Measurements from ENCODE around the gene ITGB1BP1.
"Not testable (repeated sequence)": the region's sequence is repeated elsewhere in the genome, so short reads cannot be mapped to it uniquely, and the experiment has no call there.

The ITGB1BP1 gene

DNA sequence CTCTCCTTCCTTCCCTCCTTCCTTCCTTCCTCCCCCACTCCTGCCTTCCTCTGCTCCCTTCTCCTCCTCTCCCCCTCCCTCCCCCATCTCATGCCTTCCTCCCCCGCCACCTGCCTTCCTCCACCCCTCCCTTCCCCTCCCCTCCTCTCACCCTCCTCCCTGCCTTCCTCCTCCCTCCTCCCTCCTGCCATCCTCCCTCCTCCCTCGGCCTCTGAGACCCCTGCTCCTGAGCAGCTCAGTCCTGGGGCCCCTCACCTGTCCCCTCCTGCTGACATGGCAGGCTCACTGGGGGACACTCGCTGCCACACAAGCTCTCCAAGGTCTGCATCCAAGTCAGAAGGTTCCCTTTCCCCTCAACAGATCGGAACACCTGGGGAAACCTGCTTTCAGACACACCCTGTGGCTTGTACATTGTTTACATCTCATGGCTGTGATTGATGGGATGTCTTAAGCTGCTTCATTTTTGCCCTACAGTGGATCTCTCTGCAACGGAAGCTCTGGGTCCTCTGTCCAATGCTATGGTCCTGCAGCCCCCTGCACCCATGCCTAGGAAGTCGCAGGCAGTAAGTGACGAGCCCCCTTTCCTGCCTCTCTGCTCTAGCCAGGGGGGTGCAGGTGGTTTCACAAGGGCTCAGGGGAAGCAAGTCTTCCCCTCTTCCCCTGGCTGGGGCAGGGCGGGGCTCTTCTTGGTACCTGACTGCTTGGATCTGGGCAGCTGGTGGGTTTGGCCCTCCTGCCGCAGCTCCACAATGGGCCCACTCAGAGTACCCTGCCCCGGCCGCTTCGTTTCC lies 22.9 kb downstream of the ITGB1BP1 start:
- H3K9ac ChIP-seq (ENCODE audit: low read length), result no peak overlapping the region
- no peak overlapping the region for H3K4me3 ChIP-seq (ENCODE audit: low read depth, low read length)
- H3K27me3 ChIP-seq (ENCODE audit: control insufficient read depth, insufficient read depth, low read length), result no peaks in the 10 kb centered on the region
- no peaks in the 10 kb centered on the region for H3K4me1 ChIP-seq (ENCODE audit: control insufficient read depth, insufficient read depth, low read length)
- no peak overlapping the region for H3K27ac ChIP-seq (ENCODE audit: low read depth, low read length)
- peaks cover 3% of the 10 kb centered on the region; the same call in 1 of the 2 replicates for H3K36me3 ChIP-seq (ENCODE audit: control insufficient read depth, insufficient read depth, low read length)
- H3K9me3 ChIP-seq (ENCODE audit: control insufficient read depth, insufficient read depth, low read depth, low read length), result no peaks in the 10 kb centered on the region

DNA sequence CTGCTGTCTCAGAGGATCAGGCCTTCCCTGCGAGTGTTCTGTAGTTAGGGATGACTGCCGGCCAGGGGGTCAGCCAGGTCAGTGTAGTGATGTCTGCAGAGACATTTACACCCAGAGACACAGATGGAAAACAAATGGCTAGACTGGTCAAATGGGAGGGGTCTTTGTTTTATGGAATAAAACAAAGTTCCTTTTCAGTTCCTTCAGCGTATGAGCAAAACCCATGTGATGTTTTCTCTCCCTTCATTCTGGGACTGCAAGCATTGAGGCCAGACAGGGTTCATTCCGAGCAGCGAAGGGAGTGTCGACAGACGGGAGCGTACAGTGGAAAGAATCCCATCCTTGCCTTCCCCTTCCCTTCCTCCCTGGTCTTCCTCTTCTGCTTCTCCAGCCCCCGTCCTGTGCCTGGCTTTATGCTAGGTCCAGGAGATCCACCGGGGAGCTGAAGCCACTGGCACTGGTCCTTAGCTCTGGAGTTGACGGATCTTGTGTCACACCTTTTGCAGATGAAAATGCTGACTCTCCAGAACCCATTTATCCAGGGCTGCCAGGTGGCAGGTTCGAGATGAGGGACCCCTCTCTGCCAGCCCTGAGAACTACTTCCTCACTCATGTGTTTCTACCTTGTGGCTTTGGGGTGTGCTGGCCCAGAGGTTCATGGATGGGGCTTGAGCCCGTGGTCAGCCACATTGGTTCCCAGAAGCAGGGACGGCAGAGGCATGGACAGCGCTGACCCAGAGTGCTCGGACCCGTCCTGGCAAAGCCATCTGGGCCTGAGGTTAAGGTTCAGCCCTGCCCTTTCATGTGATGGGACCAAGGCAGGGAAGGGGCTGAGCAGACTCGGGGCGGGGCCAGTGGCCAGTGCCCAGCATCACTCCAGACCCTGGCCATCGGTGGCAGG lies 24.2 kb downstream of the ITGB1BP1 start:
- no peak overlapping the region for H3K27ac ChIP-seq (ENCODE audit: low read depth, low read length)
- peaks cover 9% of the 10 kb centered on the region for H3K36me3 ChIP-seq (ENCODE audit: control insufficient read depth, insufficient read depth, low read length)
- H3K4me3 ChIP-seq (ENCODE audit: low read depth, low read length), result no peak overlapping the region
- no peaks in the 10 kb centered on the region for H3K4me1 ChIP-seq (ENCODE audit: control insufficient read depth, insufficient read depth, low read length)
- H3K27me3 ChIP-seq (ENCODE audit: control insufficient read depth, insufficient read depth, low read length), result no peaks in the 10 kb centered on the region
- no peak overlapping the region for H3K9ac ChIP-seq (ENCODE audit: low read length)
- no peaks in the 10 kb centered on the region for H3K9me3 ChIP-seq (ENCODE audit: control insufficient read depth, insufficient read depth, low read depth, low read length)

DNA sequence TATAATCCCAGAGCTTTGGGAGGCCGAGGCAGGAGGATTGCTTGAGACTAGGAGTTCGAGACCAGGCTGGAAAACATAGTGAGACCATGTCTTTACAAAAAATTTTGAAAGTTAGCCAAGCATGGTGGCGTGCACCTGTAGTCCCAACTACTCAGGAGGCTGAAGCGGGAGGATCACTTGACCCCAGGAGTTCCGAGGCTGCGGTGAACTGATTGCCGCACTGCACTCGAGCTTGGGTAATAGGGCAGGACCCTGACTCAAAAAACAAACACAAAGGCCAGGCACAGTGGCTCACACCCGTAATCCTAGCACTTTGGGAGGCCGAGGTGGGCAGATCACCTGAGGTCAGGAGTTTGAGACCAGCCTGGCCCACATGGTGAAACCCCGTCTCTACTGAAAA lies 25.1 kb downstream of the ITGB1BP1 start:
- not testable (repeated sequence) for H3K27ac ChIP-seq (ENCODE audit: low read depth, low read length); H3K36me3 ChIP-seq (ENCODE audit: control insufficient read depth, insufficient read depth, low read length); H3K4me3 ChIP-seq (ENCODE audit: low read depth, low read length); H3K4me1 ChIP-seq (ENCODE audit: control insufficient read depth, insufficient read depth, low read length); H3K9ac ChIP-seq (ENCODE audit: low read length); H3K27me3 ChIP-seq (ENCODE audit: control insufficient read depth, insufficient read depth, low read length); H3K9me3 ChIP-seq (ENCODE audit: control insufficient read depth, insufficient read depth, low read depth, low read length)

DNA sequence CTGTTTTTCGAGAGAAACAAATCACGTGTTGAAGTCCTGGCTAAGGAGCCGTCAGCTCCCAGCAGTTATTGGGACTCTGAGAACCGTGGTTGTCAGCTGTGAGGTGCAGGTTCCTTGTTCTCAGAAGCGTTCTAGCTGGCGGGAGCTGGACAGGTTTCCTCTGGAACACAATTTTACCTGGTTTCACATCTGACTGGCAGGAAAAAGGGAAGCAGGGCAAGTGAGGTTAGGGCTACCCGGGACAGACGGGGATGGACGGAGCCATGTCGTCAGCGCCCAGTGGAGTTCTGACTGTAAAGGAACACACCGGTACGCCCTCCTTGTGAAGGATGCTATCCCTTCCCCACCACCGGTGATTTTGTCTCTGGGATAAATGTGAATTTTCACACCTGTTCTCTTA lies 26.1 kb downstream of the ITGB1BP1 start:
- Histone ChIP-seq H3K36me3 (ENCODE audit: control insufficient read depth, insufficient read depth, low read length) (peaks cover 6% of the 10 kb centered on the region), H3K4me1 (ENCODE audit: control insufficient read depth, insufficient read depth, low read length) (peaks cover 15% of the 10 kb centered on the region; the same call in 1 of the 2 replicates), H3K9me3 (ENCODE audit: control insufficient read depth, insufficient read depth, low read depth, low read length) (no peaks in the 10 kb centered on the region), H3K9ac (ENCODE audit: low read length) (no peak overlapping the region), H3K4me3 (ENCODE audit: low read depth, low read length) (no peak overlapping the region), H3K27ac (ENCODE audit: low read depth, low read length) (no peak overlapping the region), H3K27me3 (ENCODE audit: control insufficient read depth, insufficient read depth, low read length) (no peaks in the 10 kb centered on the region)

DNA sequence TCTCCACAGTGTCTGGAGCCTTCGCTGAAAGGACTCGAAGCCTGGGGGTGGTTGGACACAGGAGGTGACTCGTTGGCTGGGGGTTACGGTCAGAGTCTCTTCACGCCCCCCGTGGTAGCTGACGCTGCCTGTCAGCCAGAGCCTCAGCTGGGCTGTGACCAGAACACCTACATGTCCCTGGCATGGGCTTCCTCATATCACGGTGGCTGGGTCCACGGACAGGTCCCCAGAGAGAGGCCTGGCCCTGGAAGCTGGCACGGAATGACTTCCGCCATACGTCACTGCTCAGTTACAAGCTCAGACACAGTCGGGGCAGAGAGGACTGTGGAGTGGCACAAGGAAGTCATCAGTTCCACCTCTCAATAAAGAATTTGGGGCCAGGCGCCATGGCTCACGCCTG lies 28.5 kb downstream of the ITGB1BP1 start:
- no peak overlapping the region for H3K4me3 ChIP-seq (ENCODE audit: low read depth, low read length)
- peaks cover 6% of the 10 kb centered on the region for H3K36me3 ChIP-seq (ENCODE audit: control insufficient read depth, insufficient read depth, low read length)
- no peak overlapping the region for H3K27ac ChIP-seq (ENCODE audit: low read depth, low read length)
- H3K27me3 ChIP-seq (ENCODE audit: control insufficient read depth, insufficient read depth, low read length), result no peaks in the 10 kb centered on the region
- peaks cover 16% of the 10 kb centered on the region; the same call in 1 of the 2 replicates for H3K4me1 ChIP-seq (ENCODE audit: control insufficient read depth, insufficient read depth, low read length)
- peak overlapping the region; percentile 16 for H3K9ac ChIP-seq (ENCODE audit: low read length)
- H3K9me3 ChIP-seq (ENCODE audit: control insufficient read depth, insufficient read depth, low read depth, low read length), result no peaks in the 10 kb centered on the region

DNA sequence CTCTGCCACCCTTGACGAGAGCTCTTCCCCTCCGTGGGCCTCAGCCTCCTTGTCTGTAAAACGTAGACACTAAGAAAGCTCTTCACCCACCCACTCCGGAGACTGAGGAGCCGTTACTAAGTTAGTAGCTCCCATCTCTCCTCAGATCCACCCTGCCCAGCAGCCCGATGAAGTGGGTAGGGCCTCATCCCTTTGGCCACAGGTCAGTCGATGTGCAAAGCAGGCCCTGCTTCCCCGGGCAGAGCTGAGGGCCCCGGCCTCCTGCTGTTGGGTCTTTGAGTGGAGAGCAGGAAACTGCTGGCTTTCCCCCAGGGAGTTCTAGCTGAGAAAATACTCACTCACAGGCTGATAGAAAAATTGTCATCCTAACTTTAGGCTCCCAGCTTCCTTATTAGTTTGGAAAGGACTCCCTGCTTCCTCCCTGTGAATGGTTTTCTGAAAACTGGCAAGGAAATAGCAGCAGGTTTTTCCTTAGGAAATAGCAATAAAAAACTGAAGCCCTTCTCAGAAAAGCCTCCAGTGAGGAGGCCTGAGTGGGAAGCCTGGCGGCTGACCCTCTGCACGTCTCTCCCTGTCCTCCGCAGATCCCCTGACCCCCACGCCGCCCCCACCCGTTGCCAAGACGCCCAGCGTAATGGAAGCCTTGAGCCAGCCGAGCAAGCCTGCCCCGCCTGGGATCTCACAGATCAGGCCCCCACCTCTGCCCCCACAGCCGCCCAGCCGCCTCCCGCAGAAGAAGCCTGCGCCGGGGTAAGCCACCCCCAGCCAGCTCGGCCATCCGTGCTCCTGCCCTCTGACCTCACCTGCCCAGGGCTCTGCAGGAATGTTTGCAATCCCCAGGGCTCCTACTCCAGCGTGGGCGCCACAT lies 30.2 kb downstream of the ITGB1BP1 start:
- 0 out of 2 replicates have a peak overlapping the region, but pooled peaks have one; percentile 31 for H3K27ac ChIP-seq (ENCODE audit: low read depth, low read length)
- H3K9ac ChIP-seq (ENCODE audit: low read length), result no peak overlapping the region
- H3K9me3 ChIP-seq (ENCODE audit: control insufficient read depth, insufficient read depth, low read depth, low read length), result no peaks in the 10 kb centered on the region
- no peaks in the 10 kb centered on the region for H3K27me3 ChIP-seq (ENCODE audit: control insufficient read depth, insufficient read depth, low read length)
- no peak overlapping the region for H3K4me3 ChIP-seq (ENCODE audit: low read depth, low read length)
- peaks cover 6% of the 10 kb centered on the region for H3K36me3 ChIP-seq (ENCODE audit: control insufficient read depth, insufficient read depth, low read length)
- H3K4me1 ChIP-seq (ENCODE audit: control insufficient read depth, insufficient read depth, low read length), result peaks cover 19% of the 10 kb centered on the region; the same call in 1 of the 2 replicates

DNA sequence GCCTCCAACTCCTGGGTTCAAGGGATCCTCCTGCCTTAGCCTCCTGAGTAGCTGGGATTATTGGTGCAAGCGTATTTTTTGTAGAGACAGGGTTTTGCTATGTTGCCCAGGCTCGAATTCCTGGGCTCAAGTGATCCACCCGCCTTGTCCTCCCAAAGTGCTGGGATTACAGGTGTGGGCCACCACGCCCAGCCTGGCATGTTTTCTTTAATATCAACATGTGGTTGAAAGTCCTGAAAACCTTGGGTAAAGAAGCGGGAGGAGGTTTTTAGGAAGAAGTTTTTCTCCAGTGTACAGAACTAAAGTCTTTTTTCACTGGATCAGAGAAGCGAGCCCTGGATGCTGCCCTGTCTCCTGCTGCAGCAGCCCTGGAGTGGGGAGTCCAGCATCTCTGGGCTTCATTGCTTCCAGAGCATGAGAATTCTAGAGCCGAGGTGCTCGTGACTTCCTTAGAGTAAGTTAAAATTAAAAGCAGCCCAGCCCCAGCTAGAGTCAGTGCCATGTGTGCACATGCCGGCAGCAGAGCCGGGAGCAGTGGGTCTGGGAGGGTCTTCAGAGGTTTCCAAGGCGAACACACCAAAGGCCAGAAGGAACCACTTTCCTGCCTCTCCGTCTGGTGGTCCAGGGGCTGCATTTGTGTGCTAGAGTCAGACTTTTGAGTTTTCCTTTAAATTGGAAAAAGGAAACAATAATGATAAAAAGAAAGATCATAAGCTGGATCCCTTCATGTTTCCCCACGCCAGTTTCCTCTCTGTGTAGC lies 31.2 kb downstream of the ITGB1BP1 start:
- Histone ChIP-seq H3K36me3 (ENCODE audit: control insufficient read depth, insufficient read depth, low read length) (peaks cover 6% of the 10 kb centered on the region), H3K4me1 (ENCODE audit: control insufficient read depth, insufficient read depth, low read length) (peaks cover 19% of the 10 kb centered on the region; the same call in 1 of the 2 replicates), H3K27me3 (ENCODE audit: control insufficient read depth, insufficient read depth, low read length) (no peaks in the 10 kb centered on the region), H3K9me3 (ENCODE audit: control insufficient read depth, insufficient read depth, low read depth, low read length) (no peaks in the 10 kb centered on the region), H3K27ac (ENCODE audit: low read depth, low read length) (no peak overlapping the region), H3K9ac (ENCODE audit: low read length) (no peak overlapping the region), H3K4me3 (ENCODE audit: low read depth, low read length) (no peak overlapping the region)

- no peak overlapping the region for H3K9ac ChIP-seq (ENCODE audit: low read length)
- H3K36me3 ChIP-seq (ENCODE audit: control insufficient read depth, insufficient read depth, low read length), result peaks cover 6% of the 10 kb centered on the region
- H3K9me3 ChIP-seq (ENCODE audit: control insufficient read depth, insufficient read depth, low read depth, low read length), result no peaks in the 10 kb centered on the region
- no peak overlapping the region for H3K27ac ChIP-seq (ENCODE audit: low read depth, low read length)
- H3K4me3 ChIP-seq (ENCODE audit: low read depth, low read length), result no peak overlapping the region
- H3K4me1 ChIP-seq (ENCODE audit: control insufficient read depth, insufficient read depth, low read length), result peaks cover 19% of the 10 kb centered on the region; the same call in 1 of the 2 replicates
- H3K27me3 ChIP-seq (ENCODE audit: control insufficient read depth, insufficient read depth, low read length), result no peaks in the 10 kb centered on the region
These were observed 32.3 kb downstream of the ITGB1BP1 start for GRCh38 chr2:9390991-9391390.

DNA sequence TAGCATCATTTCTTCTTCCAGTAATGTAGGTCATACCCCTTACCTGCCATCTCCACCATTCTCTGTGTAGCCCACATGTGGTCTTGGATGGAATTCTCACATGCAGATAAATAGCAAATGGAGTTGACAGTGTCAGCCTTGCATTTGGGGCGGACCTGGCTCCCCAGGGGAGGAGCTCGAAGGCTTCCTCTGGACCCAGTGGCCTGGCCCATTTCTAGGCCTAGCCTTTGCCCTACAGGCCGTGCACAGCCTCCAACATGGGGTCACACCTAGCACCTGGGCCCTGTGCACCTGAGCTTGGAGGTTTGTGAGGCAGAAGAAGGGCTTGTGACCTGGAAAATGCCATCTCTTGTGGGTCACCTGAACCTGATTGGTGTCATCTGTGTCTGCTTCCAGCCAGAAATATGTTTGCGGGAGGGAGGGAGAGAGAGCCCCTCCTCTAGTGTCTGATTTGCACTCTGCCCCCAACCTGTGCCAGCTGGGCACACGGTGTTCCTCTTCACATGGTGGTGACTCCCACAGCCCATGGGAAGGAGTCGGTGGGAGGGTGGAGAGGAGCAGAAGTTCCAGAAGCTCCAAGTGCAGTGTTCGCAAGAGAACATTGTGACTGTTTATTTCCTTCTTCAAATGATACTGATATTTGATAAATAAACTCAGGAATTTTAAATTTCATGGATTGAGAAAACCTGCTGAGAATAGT lies 33.0 kb downstream of the ITGB1BP1 start:
- H3K36me3 ChIP-seq (ENCODE audit: control insufficient read depth, insufficient read depth, low read length), result peaks cover 6% of the 10 kb centered on the region
- no peak overlapping the region for H3K4me3 ChIP-seq (ENCODE audit: low read depth, low read length)
- H3K27me3 ChIP-seq (ENCODE audit: control insufficient read depth, insufficient read depth, low read length), result no peaks in the 10 kb centered on the region
- H3K9ac ChIP-seq (ENCODE audit: low read length), result no peak overlapping the region
- H3K4me1 ChIP-seq (ENCODE audit: control insufficient read depth, insufficient read depth, low read length), result peaks cover 19% of the 10 kb centered on the region; the same call in 1 of the 2 replicates
- H3K9me3 ChIP-seq (ENCODE audit: control insufficient read depth, insufficient read depth, low read depth, low read length), result no peaks in the 10 kb centered on the region
- H3K27ac ChIP-seq (ENCODE audit: low read depth, low read length), result no peak overlapping the region
